Ishikawa (cell line): Measurements from ENCODE around the gene FAM161B.

Experiments used
- NFIC ChIP-seq: IDR thresholded peaks from 2 replicates; pipeline ENCODE4 v1.6.1; 2012
- TAF1 ChIP-seq: IDR thresholded peaks from 2 replicates; pipeline ENCODE4 v1.6.1; 2012; ENCODE audit warnings: low read depth, mild to moderate bottlenecking
- TEAD4 ChIP-seq: IDR thresholded peaks from 2 replicates; pipeline ENCODE4 v1.6.1; 2012

DNA sequence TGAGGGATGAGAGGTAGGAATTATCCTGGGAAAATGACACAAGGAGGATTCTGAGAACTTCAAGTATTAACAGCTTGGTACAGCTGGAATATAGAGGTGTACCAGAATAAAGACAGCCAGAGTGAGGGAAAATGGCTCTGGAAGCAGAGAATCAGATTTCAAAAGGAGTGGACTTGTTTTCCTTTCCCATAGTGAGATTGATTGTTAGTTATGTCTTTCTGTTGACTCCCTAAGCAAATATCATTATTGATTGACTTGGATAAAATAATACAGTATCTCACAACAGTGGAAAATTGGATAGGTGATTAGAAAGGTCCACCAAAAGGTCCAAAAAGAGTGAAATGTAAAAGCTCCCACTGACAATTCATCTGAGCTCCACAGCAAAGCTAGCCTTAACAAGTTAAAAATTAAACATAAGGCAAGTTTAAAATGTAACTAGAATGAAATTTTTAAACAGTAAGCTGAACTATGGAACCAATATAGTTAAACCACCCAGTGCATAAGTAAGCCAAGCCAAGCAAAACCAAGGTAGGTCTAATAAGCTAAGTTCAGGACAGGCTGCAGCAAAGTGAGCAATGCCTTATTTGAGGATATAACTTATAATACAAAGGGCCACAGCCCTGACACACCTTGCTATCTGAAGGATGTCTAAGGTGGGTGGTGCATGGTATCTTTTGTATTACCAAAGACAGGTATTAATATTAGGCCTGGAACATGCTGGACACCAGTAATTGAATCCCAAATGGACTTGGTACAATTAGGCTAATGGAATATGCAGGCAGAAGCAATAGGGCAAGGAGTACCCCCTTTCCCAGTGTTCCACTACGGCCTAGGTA lies 47.4 kb upstream of the FAM161B start:
- TF ChIP-seq TAF1 (no peak), TEAD4 (no peak), NFIC (no peak)
